Neural progenitor cell (in vitro differentiated cells): ENCODE results near the gene JPH3. TPM values are rescaled to one million over a fixed set of nuclear protein-coding genes. Genes with fewer than 3 reads are reported as not detected.

ENCODE experiments used
- DNase-seq: peaks from one replicate; pipeline ENCODE4 v3.0.0-alpha.2; 2016; ENCODE audit warnings: low spot score
- H2AFZ ChIP-seq: fragments of 200-600 bp; sonication (generic); replicated peaks from 2 replicates; pipeline ENCODE4 v1.6.1; 2016; ENCODE audit warnings: antibody characterized with exemption
- H3F3A ChIP-seq: fragments of 200-600 bp; sonication (generic); 2 replicates; pipeline ENCODE4 v1.6.1; 2016; ENCODE audit warnings: antibody characterized with exemption, low read depth
- H3K27ac ChIP-seq: fragments of 200-600 bp; sonication (generic); 2 replicates; pipeline ENCODE4 v1.5.1; 2016; ENCODE audit warnings: mild to moderate bottlenecking
- H3K27me3 ChIP-seq: fragments of 200-600 bp; sonication (generic); 2 replicates; pipeline ENCODE4 v1.6.1; 2016; ENCODE audit warnings: mild to moderate bottlenecking, moderate library complexity
- H3K36me3 ChIP-seq: fragments of 200-600 bp; sonication (generic); 2 replicates; pipeline ENCODE4 v1.5.1; 2016
- H3K4me1 ChIP-seq: fragments of 200-600 bp; sonication (generic); 2 replicates; pipeline ENCODE4 v1.6.1; 2016; ENCODE audit warnings: mixed run types
- H3K4me2 ChIP-seq: fragments of 200-600 bp; sonication (generic); 2 replicates; pipeline ENCODE4 v1.6.1; 2016
- H3K4me3 ChIP-seq: fragments of 200-600 bp; sonication (generic); 2 replicates; pipeline ENCODE4 v1.5.1; 2016
- H3K79me2 ChIP-seq: fragments of 200-600 bp; sonication (generic); 2 replicates; pipeline ENCODE4 v1.6.1; 2016; ENCODE audit warnings: low read depth
- H3K9ac ChIP-seq: fragments of 200-600 bp; sonication (generic); 2 replicates; pipeline ENCODE4 v1.6.1; 2016
- H3K9me3 ChIP-seq: fragments of 200-600 bp; sonication (generic); 2 replicates; pipeline ENCODE4 v1.5.1; 2016; ENCODE audit warnings: low read depth
- H4K20me1 ChIP-seq: fragments of 200-600 bp; sonication (generic); 2 replicates; pipeline ENCODE4 v1.6.1; 2016; ENCODE audit warnings: low read depth
- H3K27ac Mint-ChIP-seq: 3 replicates; pipeline ENCODE4 v1.8.0; 2021; ENCODE audit warnings: mixed read lengths
- H3K27me3 Mint-ChIP-seq: 2 replicates; pipeline ENCODE4 v1.8.0; 2022; ENCODE audit warnings: low read depth, mild to moderate bottlenecking, inconsistent platforms, moderate library complexity, mixed read lengths; ENCODE audit not compliant: insufficient read depth
- H3K36me3 Mint-ChIP-seq: 3 replicates; pipeline ENCODE4 v1.8.0; 2021; ENCODE audit warnings: mixed read lengths
- H3K4me1 Mint-ChIP-seq: 3 replicates; pipeline ENCODE4 v1.8.0; 2021; ENCODE audit warnings: mixed read lengths
- H3K4me3 Mint-ChIP-seq: 3 replicates; pipeline ENCODE4 v1.8.0; 2021; ENCODE audit warnings: mild to moderate bottlenecking, moderate library complexity, mixed read lengths
- H3K9me3 Mint-ChIP-seq: 3 replicates; pipeline ENCODE4 v1.8.0; 2020; ENCODE audit warnings: mixed read lengths
- EZH2 ChIP-seq: fragments of 200-600 bp; sonication (generic); IDR thresholded peaks from 2 replicates; pipeline ENCODE4 v1.6.1; 2017; ENCODE audit warnings: antibody characterized with exemption, mild to moderate bottlenecking, moderate library complexity
- EZH2phosphoT487 ChIP-seq: fragments of 200-600 bp; sonication (generic); IDR thresholded peaks from 2 replicates; pipeline ENCODE4 v1.6.1; 2017; ENCODE audit warnings: antibody characterized with exemption
- total RNA-seq: library from RNA; depleted of rRNA; stranded (reverse); fragments of >200 nt; gene quantifications from 2 replicates; pipeline ENCODE4 v1.2.3, GENCODE V29; 2015; ENCODE audit warnings: low replicate concordance
- TF ChIP-seq, protein P1 (sequence below): fragments of 200-600 bp; sonication (generic); IDR thresholded peaks from 2 replicates; pipeline ENCODE4 v1.5.1; 2017; ENCODE audit warnings: antibody characterized with exemption, mild to moderate bottlenecking

JPH3 gene
- total RNA-seq, 1 donor from 2014 or later = 7.1 TPM

GRCh38 chr16:87666919-87667318 lies 64.6 kb downstream of the JPH3 start:
- Histone ChIP-seq H3K36me3 (no peaks in the 10 kb centered on the region), H2AFZ (no peak overlapping the region), H3K4me1 (peaks cover 2% of the 10 kb centered on the region), H3K4me3 (no peak overlapping the region), H3K79me2 (no peaks in the 10 kb centered on the region), H3K27me3 (no peaks in the 10 kb centered on the region), H3K27ac (no peak overlapping the region), H3K4me2 (no peak overlapping the region), H3K9ac (no peak overlapping the region), H4K20me1 (peaks cover 27% of the 10 kb centered on the region), H3K9me3 (no peaks in the 10 kb centered on the region), H3F3A (peaks cover 3% of the 10 kb centered on the region)
- no peak for TF ChIP-seq EZH2
- TF ChIP-seq, protein P1, sequence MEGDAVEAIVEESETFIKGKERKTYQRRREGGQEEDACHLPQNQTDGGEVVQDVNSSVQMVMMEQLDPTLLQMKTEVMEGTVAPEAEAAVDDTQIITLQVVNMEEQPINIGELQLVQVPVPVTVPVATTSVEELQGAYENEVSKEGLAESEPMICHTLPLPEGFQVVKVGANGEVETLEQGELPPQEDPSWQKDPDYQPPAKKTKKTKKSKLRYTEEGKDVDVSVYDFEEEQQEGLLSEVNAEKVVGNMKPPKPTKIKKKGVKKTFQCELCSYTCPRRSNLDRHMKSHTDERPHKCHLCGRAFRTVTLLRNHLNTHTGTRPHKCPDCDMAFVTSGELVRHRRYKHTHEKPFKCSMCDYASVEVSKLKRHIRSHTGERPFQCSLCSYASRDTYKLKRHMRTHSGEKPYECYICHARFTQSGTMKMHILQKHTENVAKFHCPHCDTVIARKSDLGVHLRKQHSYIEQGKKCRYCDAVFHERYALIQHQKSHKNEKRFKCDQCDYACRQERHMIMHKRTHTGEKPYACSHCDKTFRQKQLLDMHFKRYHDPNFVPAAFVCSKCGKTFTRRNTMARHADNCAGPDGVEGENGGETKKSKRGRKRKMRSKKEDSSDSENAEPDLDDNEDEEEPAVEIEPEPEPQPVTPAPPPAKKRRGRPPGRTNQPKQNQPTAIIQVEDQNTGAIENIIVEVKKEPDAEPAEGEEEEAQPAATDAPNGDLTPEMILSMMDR = no peak
- TF ChIP-seq EZH2phosphoT487 = no peak
- Mint-ChIP-seq H3K36me3 (no peaks in the 10 kb centered on the region), H3K27ac (no peak overlapping the region), H3K4me3 (no peak overlapping the region), H3K9me3 (no peaks in the 10 kb centered on the region), H3K4me1 (peaks cover under 1% of the 10 kb centered on the region), H3K27me3 (peaks cover 4% of the 10 kb centered on the region)
- DNase-seq = no peak

DNA sequence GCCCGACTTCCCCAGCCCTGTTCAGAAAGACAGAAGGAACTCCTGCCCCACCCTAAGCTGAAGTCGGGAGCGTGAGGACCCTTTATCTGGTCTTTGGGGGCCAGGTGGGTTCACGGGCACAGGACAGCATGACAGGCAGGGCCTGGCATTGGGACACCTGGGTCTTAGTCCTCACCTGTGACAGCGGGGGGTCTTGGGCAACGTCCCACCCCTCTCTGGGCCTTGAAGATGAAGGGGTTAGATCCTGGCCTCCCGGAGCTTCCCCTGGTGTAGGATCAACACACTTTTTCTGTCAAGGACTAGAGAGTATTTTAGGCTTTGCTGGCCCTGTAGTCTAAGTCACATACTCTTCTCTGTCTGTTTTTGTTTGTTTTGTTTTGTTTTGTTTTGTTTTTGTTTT lies 65.1 kb downstream of the JPH3 start:
- Histone ChIP-seq H3K79me2 (no peaks in the 10 kb centered on the region), H4K20me1 (peaks cover 22% of the 10 kb centered on the region), H3K27me3 (no peaks in the 10 kb centered on the region), H3K4me3 (no peak overlapping the region), H3K4me1 (no peaks in the 10 kb centered on the region), H3K9me3 (no peaks in the 10 kb centered on the region), H3K9ac (no peak overlapping the region), H3K36me3 (no peaks in the 10 kb centered on the region), H3F3A (no peaks in the 10 kb centered on the region), H2AFZ (no peak overlapping the region), H3K4me2 (no peak overlapping the region), H3K27ac (no peak overlapping the region)
- Mint-ChIP-seq H3K4me3 (no peak overlapping the region), H3K27ac (no peak overlapping the region), H3K27me3 (peaks cover 4% of the 10 kb centered on the region), H3K36me3 (no peaks in the 10 kb centered on the region), H3K4me1 (no peaks in the 10 kb centered on the region), H3K9me3 (no peaks in the 10 kb centered on the region)
- DNase-seq = no peak
- TF ChIP-seq EZH2 (no peak), EZH2phosphoT487 (no peak)
- TF ChIP-seq, protein P1 = no peak

GRCh38 chr16:87667946-87668345 lies 65.6 kb downstream of the JPH3 start:
- Histone ChIP-seq H3K9ac (no peak overlapping the region), H3K27me3 (no peaks in the 10 kb centered on the region), H3K4me3 (no peak overlapping the region), H3K79me2 (no peaks in the 10 kb centered on the region), H3K4me2 (no peak overlapping the region), H3K36me3 (no peaks in the 10 kb centered on the region), H3K9me3 (no peaks in the 10 kb centered on the region), H3K27ac (no peak overlapping the region), H2AFZ (no peak overlapping the region), H4K20me1 (peaks cover 17% of the 10 kb centered on the region), H3K4me1 (no peaks in the 10 kb centered on the region), H3F3A (no peaks in the 10 kb centered on the region)
- no peaks in the 10 kb centered on the region for H3K4me1 Mint-ChIP-seq
- no peaks in the 10 kb centered on the region for H3K9me3 Mint-ChIP-seq
- H3K4me3 Mint-ChIP-seq = no peak overlapping the region
- no peak overlapping the region for H3K27ac Mint-ChIP-seq
- no peak for TF ChIP-seq EZH2phosphoT487
- no peaks in the 10 kb centered on the region for H3K36me3 Mint-ChIP-seq
- H3K27me3 Mint-ChIP-seq = peaks cover 4% of the 10 kb centered on the region
- DNase-seq = no peak

GRCh38 chr16:87669672-87670071 lies 67.4 kb downstream of the JPH3 start:
- H3K9me3 Mint-ChIP-seq = no peaks in the 10 kb centered on the region
- DNase-seq = no peak
- peak overlapping the region; percentile 78 for H3K27ac Mint-ChIP-seq
- H4K20me1 ChIP-seq = peaks cover 6% of the 10 kb centered on the region
- no peak overlapping the region for H2AFZ ChIP-seq
- no peaks in the 10 kb centered on the region for H3K36me3 Mint-ChIP-seq
- H3K27me3 Mint-ChIP-seq = peaks cover 8% of the 10 kb centered on the region
- H3K4me1 ChIP-seq = no peaks in the 10 kb centered on the region
- TF ChIP-seq, protein P1 = no peak
- TF ChIP-seq EZH2phosphoT487 (no peak), EZH2 (no peak)
- H3K4me1 Mint-ChIP-seq = no peaks in the 10 kb centered on the region
- H3F3A ChIP-seq = no peaks in the 10 kb centered on the region
- no peaks in the 10 kb centered on the region for H3K27me3 ChIP-seq
- no peak overlapping the region for H3K4me3 ChIP-seq
- no peak overlapping the region for H3K9ac ChIP-seq
- H3K9me3 ChIP-seq = no peaks in the 10 kb centered on the region
- no peak overlapping the region for H3K27ac ChIP-seq
- H3K4me2 ChIP-seq = no peak overlapping the region
- H3K36me3 ChIP-seq = no peaks in the 10 kb centered on the region
- no peaks in the 10 kb centered on the region for H3K79me2 ChIP-seq
- H3K4me3 Mint-ChIP-seq = no peak overlapping the region
